Calu3 (cell line): Measurements from ENCODE around the gene GOLPH3L. TPM values are rescaled to one million over a fixed set of nuclear protein-coding genes. Genes with fewer than 3 reads are reported as not detected.
"Not testable (repeated sequence)": the region's sequence is repeated elsewhere in the genome, so short reads cannot be mapped to it uniquely, and the experiment has no call there.

Experiments used
- BruUV-seq: library from RNA; stranded (reverse); fragments of 400-500 nt; replicated peaks from 2 replicates; lab custom pipeline; 2021; lab: Mats Ljungman, UMichigan
- CTCF ChIA-PET: fragments of 300-600 bp; sonication (Branson Sonifier 250); formaldehyde crosslinking; loops from one replicate; lab custom pipeline; 2022; ENCODE audit warnings: antibody characterized with exemption; lab: Charles Lee
- DNase-seq: peaks from one replicate; pipeline ENCODE4 v3.0.0; 2022
- H3K27ac Mint-ChIP-seq: one replicate; pipeline ENCODE4 v1.8.0; 2022; ENCODE audit warnings: mixed read lengths; ENCODE audit not compliant: unreplicated experiment
- H3K27me3 Mint-ChIP-seq: one replicate; pipeline ENCODE4 v1.8.0; 2022; ENCODE audit warnings: mixed read lengths; ENCODE audit not compliant: unreplicated experiment
- H3K36me3 Mint-ChIP-seq: one replicate; pipeline ENCODE4 v1.8.0; 2022; ENCODE audit warnings: mild to moderate bottlenecking, moderate library complexity, mixed read lengths; ENCODE audit not compliant: insufficient read depth, unreplicated experiment
- H3K4me1 Mint-ChIP-seq: one replicate; pipeline ENCODE4 v1.8.0; 2022; ENCODE audit warnings: mild to moderate bottlenecking, low read depth, mixed read lengths; ENCODE audit not compliant: unreplicated experiment
- H3K4me3 Mint-ChIP-seq: one replicate; pipeline ENCODE4 v1.8.0; 2022; ENCODE audit warnings: mild to moderate bottlenecking, low read depth, moderate library complexity, mixed read lengths; ENCODE audit not compliant: unreplicated experiment
- H3K9me3 Mint-ChIP-seq: one replicate; pipeline ENCODE4 v1.8.0; 2022; ENCODE audit warnings: low read depth, mixed read lengths; ENCODE audit not compliant: unreplicated experiment
- CTCF ChIP-seq: fragments of 200-600 bp; IDR thresholded peaks from one replicate; pipeline ENCODE4 v1.8.0; 2022; ENCODE audit warnings: antibody characterized with exemption; ENCODE audit not compliant: unreplicated experiment
- intact Hi-C: fragments of 100-400 bp; cut with micrococcal nuclease; formaldehyde crosslinking; loops from one replicate; pipeline ENCODE4 v1.10.0; 2022; ENCODE audit not compliant: unreplicated experiment
- total RNA-seq: library from RNA; stranded (reverse); gene quantifications from 2 replicates; pipeline ENCODE4 v1.2.3, GENCODE V29; 2022

The GOLPH3L gene
- total RNA-seq, 1 experiment from 2014 or later, result 64.7 TPM

- peaks cover 55% of the 10 kb centered on the region for H3K36me3 Mint-ChIP-seq
- TSS peak; percentile 89 for BruUV-seq
- DNase-seq, result no peak
- H3K9me3 Mint-ChIP-seq, result no peaks in the 10 kb centered on the region
- intact Hi-C loops, result no loop called here
- TF ChIP-seq CTCF, result no peak
- peak overlapping the region; percentile 100 for H3K27ac Mint-ChIP-seq
- H3K27me3 Mint-ChIP-seq, result no peaks in the 10 kb centered on the region
- CTCF ChIA-PET, result interaction anchor here (1.4 to 1.7 kb wide), 2 partner anchors 10 to 25 kb away, joined by 5 to 10 read pairs; partner anchors contain the start of gene MCL1
- H3K4me3 Mint-ChIP-seq, result peak overlapping the region; percentile 50
- peaks cover 28% of the 10 kb centered on the region for H3K4me1 Mint-ChIP-seq
Measured at GRCh38 chr1:150604226-150604588, 92.7 kb downstream of the GOLPH3L start.

GRCh38 chr1:150603711-150604110, 93.2 kb downstream of the GOLPH3L start:
- Mint-ChIP-seq H3K4me1 (peaks cover 24% of the 10 kb centered on the region), H3K4me3 (no peak overlapping the region), H3K27ac (peak overlapping the region; percentile 100), H3K27me3 (no peaks in the 10 kb centered on the region), H3K36me3 (peaks cover 51% of the 10 kb centered on the region), H3K9me3 (no peaks in the 10 kb centered on the region)
- CTCF ChIA-PET, result interaction anchor here (1.0 to 1.7 kb wide), 2 partner anchors 25 to 43 kb away, joined by 5 to 10 read pairs; partner anchors contain the start of gene MCL1
- TF ChIP-seq CTCF, result no peak
- intact Hi-C loops, result no loop called here
- BruUV-seq, result no TSS peak
- no peak for DNase-seq

- DNase-seq, H3K9me3 Mint-ChIP-seq, CTCF ChIA-PET, H3K27ac Mint-ChIP-seq, BruUV-seq, H3K4me3 Mint-ChIP-seq, H3K27me3 Mint-ChIP-seq, intact Hi-C loops: not testable (repeated sequence)
- peaks cover 46% of the 10 kb centered on the region for H3K36me3 Mint-ChIP-seq
- H3K4me1 Mint-ChIP-seq, result peaks cover 24% of the 10 kb centered on the region
Measured at GRCh38 chr1:150602372-150602771, 94.6 kb downstream of the GOLPH3L start.

DNA sequence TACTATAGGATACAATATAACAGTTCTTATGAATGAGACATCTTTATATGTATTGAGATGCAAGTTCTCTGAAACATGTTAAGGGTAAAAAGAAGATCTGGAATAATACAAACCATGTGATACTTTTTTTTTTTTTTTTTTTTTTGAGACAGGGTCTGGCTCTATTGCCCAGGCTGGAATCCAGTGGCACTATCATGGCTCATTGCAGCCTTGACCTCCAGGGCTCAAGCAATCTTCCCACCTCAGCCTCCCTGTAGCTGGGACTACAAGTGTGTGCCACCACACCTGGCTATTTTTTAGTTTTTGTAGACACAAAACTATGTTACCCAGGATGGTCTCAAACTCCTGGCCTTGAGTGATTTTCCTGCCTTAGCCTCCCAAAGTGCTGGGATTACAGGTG, 95.4 kb downstream of the GOLPH3L start:
- intact Hi-C loops, result no loop called here
- Mint-ChIP-seq H3K4me3 (no peak overlapping the region), H3K27me3 (no peaks in the 10 kb centered on the region), H3K36me3 (peaks cover 51% of the 10 kb centered on the region), H3K9me3 (no peaks in the 10 kb centered on the region), H3K4me1 (peaks cover 27% of the 10 kb centered on the region), H3K27ac (no peak overlapping the region)
- CTCF ChIA-PET, result interaction anchor here (0.7 kb wide), 2 partner anchors 73 to 200 kb away, joined by 3 read pairs; no protein-coding TSS in a partner anchor
- no TSS peak for BruUV-seq
- TF ChIP-seq CTCF, result no peak
- DNase-seq, result no peak

- BruUV-seq, intact Hi-C loops, H3K9me3 Mint-ChIP-seq, H3K27me3 Mint-ChIP-seq, DNase-seq, H3K27ac Mint-ChIP-seq, H3K4me3 Mint-ChIP-seq: not testable (repeated sequence)
- Mint-ChIP-seq H3K36me3 (peaks cover 42% of the 10 kb centered on the region), H3K4me1 (peaks cover 13% of the 10 kb centered on the region)
- CTCF ChIA-PET, result interaction anchor here (0.7 kb wide), 2 partner anchors 34 to 173 kb away, joined by 5 to 6 read pairs; no protein-coding TSS in a partner anchor
Measured at GRCh38 chr1:150598346-150598745, 98.6 kb downstream of the GOLPH3L start.
